ENCODE data around the gene PCSK1N.

DNA sequence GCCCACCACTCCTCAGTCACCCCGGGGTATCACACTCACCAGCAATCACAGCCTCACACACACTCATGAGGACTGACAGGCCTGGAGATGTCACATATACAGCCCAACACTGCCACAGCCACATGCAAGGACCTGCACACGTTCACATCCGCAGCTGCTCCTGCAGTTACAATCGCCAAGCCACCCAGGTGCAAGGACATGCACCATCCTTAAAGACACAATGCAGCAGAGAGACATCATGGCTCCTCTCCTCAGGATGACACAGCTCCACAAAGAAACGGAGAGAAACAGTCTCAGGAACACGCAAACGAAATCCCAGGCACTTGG, 1.1 kb downstream of the PCSK1N start:
- TF ChIP-seq YY1 (IDR thresholded peaks at IDR 0.05; ENCODE audit: insufficient read depth, insufficient read length) (no peak), ZNF274 (IDR thresholded peaks at IDR 0.05; ENCODE audit: low read depth, low read length) (no peak), SUZ12 (IDR thresholded peaks at IDR 0.05; ENCODE audit: extremely low read depth, insufficient read depth, insufficient read length) (no peak)

Measured in NT2/D1 (cell line).